ENCODE results near the gene CAPN6.

CAPN6 gene

DNA sequence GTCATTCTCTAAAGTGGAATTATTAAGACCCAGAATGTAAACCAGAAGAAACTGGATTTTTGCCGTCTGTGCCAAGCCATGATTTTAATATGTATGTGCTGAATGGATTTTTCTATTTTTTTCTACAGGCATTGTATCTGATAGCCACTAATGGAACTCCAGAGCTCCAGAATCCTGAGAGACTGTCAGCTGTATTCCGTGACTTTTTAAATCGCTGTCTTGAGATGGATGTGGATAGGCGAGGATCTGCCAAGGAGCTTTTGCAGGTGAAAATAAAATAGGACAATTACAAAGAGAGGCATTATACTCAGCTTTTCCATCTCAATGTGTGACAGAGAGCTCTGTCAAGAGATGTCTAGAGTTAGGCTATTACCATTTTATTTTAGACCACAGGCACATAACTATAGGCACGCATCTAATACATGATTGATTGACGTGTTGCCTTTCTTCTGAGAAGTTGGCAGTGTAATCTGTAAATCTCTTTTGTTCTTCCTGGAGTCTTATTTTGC, 53.9 kb downstream of the CAPN6 start:
- TF ChIP-seq, protein P1, sequence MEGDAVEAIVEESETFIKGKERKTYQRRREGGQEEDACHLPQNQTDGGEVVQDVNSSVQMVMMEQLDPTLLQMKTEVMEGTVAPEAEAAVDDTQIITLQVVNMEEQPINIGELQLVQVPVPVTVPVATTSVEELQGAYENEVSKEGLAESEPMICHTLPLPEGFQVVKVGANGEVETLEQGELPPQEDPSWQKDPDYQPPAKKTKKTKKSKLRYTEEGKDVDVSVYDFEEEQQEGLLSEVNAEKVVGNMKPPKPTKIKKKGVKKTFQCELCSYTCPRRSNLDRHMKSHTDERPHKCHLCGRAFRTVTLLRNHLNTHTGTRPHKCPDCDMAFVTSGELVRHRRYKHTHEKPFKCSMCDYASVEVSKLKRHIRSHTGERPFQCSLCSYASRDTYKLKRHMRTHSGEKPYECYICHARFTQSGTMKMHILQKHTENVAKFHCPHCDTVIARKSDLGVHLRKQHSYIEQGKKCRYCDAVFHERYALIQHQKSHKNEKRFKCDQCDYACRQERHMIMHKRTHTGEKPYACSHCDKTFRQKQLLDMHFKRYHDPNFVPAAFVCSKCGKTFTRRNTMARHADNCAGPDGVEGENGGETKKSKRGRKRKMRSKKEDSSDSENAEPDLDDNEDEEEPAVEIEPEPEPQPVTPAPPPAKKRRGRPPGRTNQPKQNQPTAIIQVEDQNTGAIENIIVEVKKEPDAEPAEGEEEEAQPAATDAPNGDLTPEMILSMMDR (IDR thresholded peaks at IDR 0.05; ENCODE audit: insufficient read depth, low read depth, low read length, missing control alignments), result no peak
- DNase-seq (ENCODE audit: low read depth), result no peak
- no peak overlapping the region for H3K4me3 ChIP-seq (ENCODE audit: low read depth, low read length)

DNA sequence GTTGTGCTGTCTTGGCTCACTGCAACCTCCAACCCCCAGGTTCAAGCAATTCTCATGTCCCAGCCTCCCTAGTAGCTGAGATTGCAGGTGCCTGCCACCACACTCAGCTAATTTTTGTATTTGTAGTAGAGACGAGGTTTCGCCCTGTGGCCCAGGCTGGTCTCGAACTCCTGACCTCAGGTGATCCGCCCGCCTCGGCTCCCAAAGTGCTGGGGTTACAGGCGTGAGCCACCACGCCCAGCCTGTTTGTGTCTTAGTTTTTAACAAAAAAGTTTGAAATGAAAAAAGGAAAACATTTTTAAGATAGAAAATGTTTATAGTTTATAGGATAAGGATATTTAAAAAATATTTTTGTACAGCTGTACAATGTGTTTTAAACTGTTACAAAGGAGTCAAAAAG, 62.4 kb downstream of the CAPN6 start:
- DNase-seq (ENCODE audit: low read depth), result no peak
- no peak overlapping the region for H3K4me3 ChIP-seq (ENCODE audit: low read depth, low read length)
- TF ChIP-seq, protein P1 (IDR thresholded peaks at IDR 0.05; ENCODE audit: insufficient read depth, low read depth, low read length, missing control alignments), result no peak

DNA sequence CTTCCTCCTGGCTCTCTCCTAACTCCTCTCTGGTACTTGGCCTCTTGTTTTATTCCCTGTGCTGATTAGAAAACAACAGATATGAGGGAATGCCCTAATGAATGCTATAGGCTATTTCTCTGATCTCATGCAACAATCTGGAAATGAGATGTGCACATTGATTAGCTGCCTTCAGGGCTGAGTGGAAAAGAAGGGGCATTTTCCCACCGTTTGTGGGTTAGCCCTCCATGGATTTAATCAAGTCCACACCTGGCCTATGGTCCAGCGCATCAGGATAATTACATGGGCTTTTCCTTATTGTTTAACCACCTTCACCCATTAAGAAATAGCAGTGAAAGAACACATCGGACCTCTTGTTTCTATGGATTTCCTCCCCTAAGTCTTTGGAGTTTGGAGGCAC, 70.0 kb downstream of the CAPN6 start:
- TF ChIP-seq, protein P1 (IDR thresholded peaks at IDR 0.05; ENCODE audit: insufficient read depth, low read depth, low read length, missing control alignments), result no peak
- no peak overlapping the region for H3K4me3 ChIP-seq (ENCODE audit: low read depth, low read length)
- no peak for DNase-seq (ENCODE audit: low read depth)

DNA sequence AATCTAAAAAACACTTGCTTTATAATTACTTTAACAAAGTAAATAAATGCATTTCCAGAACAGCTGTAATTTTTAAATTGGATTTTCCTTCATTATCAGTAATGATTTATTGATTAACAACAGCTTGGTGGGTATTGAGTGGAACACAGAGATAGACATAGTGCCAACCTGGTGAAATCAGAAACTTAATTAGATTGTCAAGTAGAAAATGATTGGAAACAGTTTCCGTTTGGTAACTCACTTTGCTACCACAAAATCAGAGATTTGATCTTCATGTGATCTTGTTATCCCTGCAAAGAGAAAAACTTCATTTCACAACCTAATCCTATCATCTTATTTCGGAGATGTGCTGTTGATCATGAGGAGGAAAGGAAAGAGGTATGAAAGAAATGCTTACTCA, 70.8 kb downstream of the CAPN6 start:
- TF ChIP-seq, protein P1 (IDR thresholded peaks at IDR 0.05; ENCODE audit: insufficient read depth, low read depth, low read length, missing control alignments), result no peak
- no peak overlapping the region for H3K4me3 ChIP-seq (ENCODE audit: low read depth, low read length)
- DNase-seq (ENCODE audit: low read depth), result no peak

Data from GM12865 (cell line).